ENCODE results near the gene PLCG1. TPM values are rescaled to one million over a fixed set of nuclear protein-coding genes. Genes with fewer than 3 reads are reported as not detected.
A peak's percentile ranks its signal among the peaks of the same experiment; 100 is the strongest.

PLCG1 gene
- total RNA-seq, 1 donor from 2014 or later: 120 TPM

GRCh38 chr20:41175201-41175651, 37.9 kb downstream of the PLCG1 start:
- H3K4me3 ChIP-seq: no peak overlapping the region
- H3K27ac ChIP-seq: peak overlapping the region; percentile 63
- no peaks in the 10 kb centered on the region for H3K9me3 ChIP-seq
- ATAC-seq (no peak), DNase-seq (no peak)
- no peak for TF ChIP-seq CTCF (IDR thresholded peaks at IDR 0.05)
- peaks cover 57% of the 10 kb centered on the region for H3K36me3 ChIP-seq
- no peaks in the 10 kb centered on the region for H3K27me3 ChIP-seq
- intact Hi-C loops (cut with DNase I): no loop called here
- H3K4me1 ChIP-seq: peaks cover 44% of the 10 kb centered on the region

- Histone ChIP-seq H3K27me3 (no peaks in the 10 kb centered on the region), H3K4me1 (peaks cover 44% of the 10 kb centered on the region), H3K9me3 (no peaks in the 10 kb centered on the region), H3K27ac (no peak overlapping the region), H3K4me3 (no peak overlapping the region), H3K36me3 (peaks cover 51% of the 10 kb centered on the region)
- DNase-seq: no peak
- no peak for ATAC-seq
- no peak for TF ChIP-seq CTCF (IDR thresholded peaks at IDR 0.05)
- intact Hi-C loops (cut with DNase I): no loop called here
These were observed 38.5 kb downstream of the PLCG1 start for GRCh38 chr20:41175727-41176330.

- no peak for ATAC-seq
- no peaks in the 10 kb centered on the region for H3K27me3 ChIP-seq
- intact Hi-C loops (cut with DNase I): no loop called here
- TF ChIP-seq CTCF (IDR thresholded peaks at IDR 0.05): no peak
- H3K36me3 ChIP-seq: peaks cover 44% of the 10 kb centered on the region
- H3K27ac ChIP-seq: peak overlapping the region; percentile 65
- H3K4me1 ChIP-seq: peaks cover 41% of the 10 kb centered on the region
- no peak for DNase-seq
- H3K4me3 ChIP-seq: no peak overlapping the region
- H3K9me3 ChIP-seq: no peaks in the 10 kb centered on the region
These were observed 39.6 kb downstream of the PLCG1 start for GRCh38 chr20:41176711-41177552.

GRCh38 chr20:41177636-41178035, 40.3 kb downstream of the PLCG1 start:
- no peak overlapping the region for H3K4me3 ChIP-seq
- TF ChIP-seq CTCF (IDR thresholded peaks at IDR 0.05): no peak
- ATAC-seq: peak; percentile 66
- intact Hi-C loops (cut with DNase I): no loop called here
- no peaks in the 10 kb centered on the region for H3K9me3 ChIP-seq
- no peaks in the 10 kb centered on the region for H3K27me3 ChIP-seq
- H3K36me3 ChIP-seq: peaks cover 37% of the 10 kb centered on the region
- no peak for DNase-seq
- peak overlapping the region; percentile 33 for H3K27ac ChIP-seq
- H3K4me1 ChIP-seq: peaks cover 34% of the 10 kb centered on the region

- Histone ChIP-seq H3K27me3 (no peaks in the 10 kb centered on the region), H3K36me3 (peaks cover 30% of the 10 kb centered on the region), H3K4me1 (peaks cover 30% of the 10 kb centered on the region), H3K9me3 (no peaks in the 10 kb centered on the region), H3K4me3 (no peak overlapping the region), H3K27ac (no peak overlapping the region)
- no peak for TF ChIP-seq CTCF (IDR thresholded peaks at IDR 0.05)
- DNase-seq (no peak), ATAC-seq (no peak)
- intact Hi-C loops (cut with DNase I): no loop called here
These were observed 41.2 kb downstream of the PLCG1 start for GRCh38 chr20:41178495-41178894.

Measured in upper lobe of right lung (tissue), 1 donor.